Measurements from ENCODE around the gene LONRF2.
"Not testable (repeated sequence)": the region's sequence is repeated elsewhere in the genome, so short reads cannot be mapped to it uniquely, and the experiment has no call there.

The LONRF2 gene

DNA sequence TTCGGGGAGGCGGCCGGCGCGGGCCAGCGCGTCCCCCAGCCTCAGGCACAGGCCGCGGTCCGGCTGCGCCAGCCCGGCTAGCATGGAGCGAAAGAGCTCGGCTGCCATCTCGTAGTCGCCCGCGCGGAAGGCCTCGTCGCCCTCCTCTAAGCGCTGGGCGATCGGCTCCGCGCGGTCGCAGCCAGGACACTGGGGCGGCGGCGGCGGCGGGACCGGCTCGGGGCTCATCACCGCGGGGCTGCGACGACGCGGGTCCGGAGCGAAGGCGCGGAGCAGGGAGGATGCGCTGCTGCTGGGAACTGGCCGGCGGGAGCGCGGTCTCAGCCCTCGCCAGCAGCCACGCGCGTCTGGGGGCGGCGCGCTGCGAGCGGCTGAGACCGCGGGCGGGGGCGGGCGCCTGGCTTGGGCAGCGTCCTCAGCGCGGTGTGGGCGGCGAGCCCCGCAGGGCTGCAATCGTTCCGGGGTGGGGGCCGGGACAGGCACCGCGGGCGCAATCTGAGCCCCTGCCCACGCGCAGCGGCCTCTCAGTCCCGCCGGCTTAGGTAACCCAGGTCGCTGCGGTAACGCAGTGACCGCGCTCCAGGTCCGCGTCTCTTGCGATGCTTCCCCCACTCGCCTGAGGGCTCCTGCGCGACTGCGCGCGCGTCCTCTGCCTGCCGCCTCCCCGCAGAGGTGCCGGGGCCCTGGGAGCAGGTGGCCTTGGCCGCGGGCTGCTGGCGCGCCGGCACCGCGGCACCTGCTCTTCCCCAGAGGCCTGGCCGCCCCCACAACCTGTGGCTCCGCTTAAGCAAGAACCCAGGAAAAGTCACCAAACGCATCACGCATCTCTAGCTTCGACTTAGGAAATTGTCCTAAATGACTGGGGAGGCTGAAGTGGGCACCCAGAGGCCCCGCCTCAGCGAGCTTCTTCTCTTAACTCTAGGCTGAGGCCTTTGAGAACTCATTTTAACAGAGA, at the start of gene LONRF2:
LONRF2 (minus strand) TSS at position 636 of the 955 bp plus-strand sequence; CDS start at position 228, 408 bp downstream.
- no peak for DNase-seq (ENCODE audit: low read depth in 2 of 2)

DNA sequence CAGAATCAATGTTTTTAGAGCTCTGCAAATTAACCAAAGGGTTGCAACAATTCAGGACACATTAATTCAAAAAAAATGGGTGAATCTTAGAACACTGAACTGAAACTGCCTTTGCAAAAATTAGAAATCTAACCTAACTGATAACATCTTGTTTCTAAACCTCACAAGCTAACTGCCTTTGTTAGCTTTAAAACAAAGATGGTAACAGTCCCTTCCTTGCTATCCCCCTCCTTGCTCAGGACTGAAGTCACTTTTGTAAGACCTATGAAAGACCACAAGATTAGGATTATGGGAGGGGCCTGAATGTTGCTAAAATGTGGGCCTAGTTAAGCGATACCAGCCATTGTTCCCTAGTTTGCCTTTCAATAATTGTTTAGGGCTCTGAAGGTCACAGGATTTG, 44.9 kb upstream of the LONRF2 start:
- no peak for DNase-seq (ENCODE audit: low read depth in 2 of 2)

DNA sequence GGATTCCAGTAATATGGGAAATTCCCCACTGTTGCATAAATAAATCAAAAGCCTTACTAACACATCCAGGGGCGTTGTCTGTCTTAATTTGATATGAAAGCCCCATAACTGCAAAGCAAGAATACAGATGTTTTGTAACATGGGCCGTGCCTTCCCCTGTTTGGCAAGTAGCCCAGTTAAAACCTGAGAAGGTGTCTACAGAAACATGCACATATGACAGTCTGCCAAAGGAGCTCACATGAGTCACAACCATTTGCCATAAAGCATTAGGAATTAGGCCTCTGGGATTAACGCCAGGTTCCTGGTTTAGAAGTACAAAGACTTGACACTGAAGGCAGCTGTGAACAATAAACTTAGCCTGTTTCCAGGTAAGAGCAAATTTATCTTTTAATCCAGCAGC, 43.1 kb upstream of the LONRF2 start:
- no peak for DNase-seq (ENCODE audit: low read depth in 2 of 2)

DNA sequence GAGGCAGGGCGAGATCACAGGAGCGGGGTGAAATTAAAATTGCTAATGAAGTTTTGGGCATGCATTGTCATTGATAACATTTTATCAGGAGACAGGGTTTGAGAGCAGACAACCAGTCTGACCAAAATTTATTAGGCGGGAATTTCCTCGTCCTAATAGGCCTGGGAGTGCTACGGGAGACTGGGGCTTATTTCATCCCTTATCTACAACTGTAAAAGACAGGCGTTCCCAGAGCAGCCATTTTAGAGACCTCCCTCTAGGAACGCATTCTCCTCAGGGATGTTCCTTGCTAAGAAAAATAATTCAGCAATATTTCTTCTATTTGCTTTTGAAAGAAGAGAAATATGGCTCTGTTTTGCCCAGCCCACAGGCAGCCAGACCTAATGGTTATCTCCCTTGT, 40.0 kb upstream of the LONRF2 start:
- not testable (repeated sequence) for DNase-seq (ENCODE audit: low read depth in 2 of 2)

DNA sequence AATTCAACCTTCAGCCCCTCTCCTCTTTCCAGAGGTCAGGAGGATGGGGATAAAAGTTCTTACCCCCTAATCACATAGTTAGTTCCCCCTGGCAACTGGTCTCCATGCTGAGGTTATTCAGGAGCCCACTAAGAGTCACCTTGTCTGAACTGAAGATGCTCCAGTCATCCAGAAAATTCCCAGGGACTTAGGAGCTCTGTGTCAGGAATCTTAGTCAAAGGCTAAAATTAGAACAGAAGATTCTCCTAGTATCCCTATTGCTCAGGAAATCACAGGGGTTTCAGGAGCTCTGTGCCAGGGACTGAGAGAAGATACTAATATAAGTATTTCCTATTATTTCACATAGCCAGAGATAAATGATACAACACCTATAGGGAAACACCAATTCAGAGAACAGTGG, 37.3 kb upstream of the LONRF2 start:
- DNase-seq (ENCODE audit: low read depth in 2 of 2): no peak

DNA sequence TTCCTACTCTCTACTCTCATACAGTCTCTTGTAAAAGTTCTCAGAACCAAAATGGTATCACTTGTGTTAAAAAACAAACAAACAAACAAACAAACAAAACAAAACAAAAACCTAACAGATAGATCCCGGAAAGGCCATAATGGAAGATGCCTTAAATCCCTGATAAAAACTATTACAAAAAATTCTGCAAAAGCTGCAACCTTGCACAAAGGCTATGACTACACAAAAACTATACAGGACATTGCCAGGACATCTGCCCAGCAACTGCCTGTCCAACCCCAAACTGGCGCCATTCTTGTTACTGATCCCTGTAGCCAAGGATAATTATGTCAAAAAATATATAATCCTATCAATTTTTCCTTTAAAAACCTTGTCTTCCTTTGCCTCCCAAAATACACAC, 36.3 kb upstream of the LONRF2 start:
- no peak for DNase-seq (ENCODE audit: low read depth in 2 of 2)

DNA sequence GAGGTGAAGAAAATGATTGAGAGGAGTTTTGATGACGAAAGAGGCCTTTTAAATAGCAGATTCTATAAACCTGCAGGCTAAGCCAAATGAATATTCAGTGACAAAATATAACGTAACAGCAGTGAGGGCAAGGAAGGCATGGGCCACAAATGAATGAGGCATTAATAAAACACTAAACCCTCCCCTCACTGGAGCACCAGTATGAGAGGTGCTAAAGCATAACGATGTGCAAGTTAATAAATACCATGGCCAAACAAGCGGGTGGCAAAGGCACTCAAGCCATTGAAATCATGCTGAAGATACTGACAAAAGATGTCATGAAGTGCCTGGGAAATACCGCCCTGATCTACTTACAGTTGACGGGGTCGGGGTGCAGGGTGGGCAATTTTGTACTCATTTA, 30.2 kb upstream of the LONRF2 start:
- no peak for DNase-seq (ENCODE audit: low read depth in 2 of 2)

DNA sequence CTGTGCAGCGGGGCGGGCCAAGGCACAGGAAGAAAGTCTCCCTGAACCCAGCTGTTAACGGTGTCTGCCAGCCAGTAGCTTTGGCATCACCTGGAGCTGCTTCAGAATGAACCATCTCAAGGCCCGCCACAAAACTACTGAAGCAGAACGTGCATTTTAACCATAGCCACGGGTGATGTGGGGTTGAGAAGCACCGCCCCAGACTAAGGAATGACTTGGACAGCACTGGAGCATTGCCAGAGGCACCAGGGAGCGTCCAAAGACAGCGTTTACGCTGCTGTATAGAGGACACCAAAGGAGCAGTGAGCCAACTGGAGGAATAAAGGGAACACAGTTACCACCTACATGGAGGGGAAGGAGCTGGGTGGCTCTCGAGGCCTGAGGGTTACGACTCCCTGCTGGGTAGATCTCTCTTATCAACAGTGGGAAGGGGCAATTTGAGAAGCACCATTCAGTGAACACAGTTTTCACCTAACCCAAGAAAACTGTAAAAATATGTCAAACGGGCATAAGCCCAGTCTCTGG, 28.4 kb upstream of the LONRF2 start:
- DNase-seq (ENCODE audit: low read depth in 2 of 2): no peak

DNA sequence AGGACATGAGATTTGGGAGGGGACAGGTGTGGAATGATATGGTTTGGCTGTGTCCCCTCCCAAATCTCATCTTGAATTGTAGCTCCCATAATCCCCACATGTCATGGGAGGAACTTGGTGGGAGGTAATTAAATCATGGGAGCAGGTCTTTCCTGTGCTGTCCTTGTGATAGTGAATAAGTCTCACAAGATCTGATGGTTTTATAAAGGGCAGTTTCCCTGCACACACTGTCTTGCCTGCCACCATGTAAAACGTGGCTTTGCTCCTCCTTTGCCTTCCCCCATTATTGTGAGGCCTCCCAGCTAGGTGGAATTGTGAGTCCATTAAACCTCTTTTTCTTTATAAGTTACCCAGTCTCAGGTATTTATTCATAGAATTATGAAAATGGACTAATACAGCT, 22.8 kb upstream of the LONRF2 start:
- DNase-seq (ENCODE audit: low read depth in 2 of 2): not testable (repeated sequence)

DNA sequence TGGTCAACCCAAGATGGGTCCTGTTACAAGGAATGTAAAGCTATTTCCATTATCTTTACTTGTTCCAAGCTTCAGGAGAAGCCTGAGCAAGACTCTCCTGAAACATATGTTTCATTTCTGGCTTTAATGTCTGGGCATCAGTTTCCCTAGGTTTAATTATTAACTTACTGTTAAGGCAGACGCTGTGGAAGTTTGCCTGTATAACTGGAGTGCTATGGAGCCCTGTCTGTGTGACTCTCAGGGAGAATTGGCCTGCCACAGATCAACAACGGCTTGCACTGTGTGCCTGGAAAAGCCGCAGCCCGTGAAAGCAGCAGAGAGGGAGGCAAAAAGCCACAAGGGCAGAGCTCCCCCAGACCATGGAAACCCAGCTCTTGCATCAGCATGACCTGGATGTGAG, 22.1 kb upstream of the LONRF2 start:
- DNase-seq (ENCODE audit: low read depth in 2 of 2): no peak

DNA sequence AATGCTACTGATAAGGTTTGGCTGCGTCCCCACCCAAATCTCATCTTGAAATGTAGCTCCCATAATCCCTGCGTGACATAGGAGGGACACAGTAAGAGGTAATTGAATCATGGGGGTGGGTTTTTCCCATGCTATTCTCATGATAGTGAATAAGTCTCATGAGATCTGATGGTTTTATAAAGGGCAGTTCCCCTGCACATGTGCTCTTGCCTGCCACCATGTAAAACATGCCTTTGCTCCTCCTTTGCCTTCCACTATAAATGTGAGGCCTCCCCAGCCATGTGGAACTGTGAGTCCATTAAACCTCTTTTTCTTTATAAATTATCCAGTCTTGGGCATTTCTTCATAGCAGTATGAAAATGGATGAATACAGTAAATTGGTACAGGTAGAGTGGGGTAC, 20.2 kb upstream of the LONRF2 start:
- not testable (repeated sequence) for DNase-seq (ENCODE audit: low read depth in 2 of 2)

DNA sequence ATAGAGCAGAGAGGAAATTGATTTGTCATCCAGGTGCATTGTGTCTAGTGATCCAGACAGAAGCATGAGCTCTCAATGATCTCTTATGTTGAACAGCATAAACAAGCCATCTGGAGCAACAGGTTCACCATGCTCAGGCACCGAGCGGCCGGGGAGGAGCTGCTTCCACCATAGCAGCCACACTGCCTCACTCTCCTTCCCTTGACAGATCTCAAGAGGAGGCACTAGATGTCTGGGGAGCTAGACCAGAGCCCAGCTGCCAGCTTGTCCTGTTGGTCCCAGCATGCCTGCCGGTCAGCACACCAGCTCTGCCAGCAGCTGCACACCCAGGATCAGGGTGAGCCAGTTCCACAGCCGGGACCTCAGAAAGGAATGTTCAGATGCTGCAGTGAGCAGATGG, 17.5 kb upstream of the LONRF2 start:
- DNase-seq (ENCODE audit: low read depth in 2 of 2): no peak

DNA sequence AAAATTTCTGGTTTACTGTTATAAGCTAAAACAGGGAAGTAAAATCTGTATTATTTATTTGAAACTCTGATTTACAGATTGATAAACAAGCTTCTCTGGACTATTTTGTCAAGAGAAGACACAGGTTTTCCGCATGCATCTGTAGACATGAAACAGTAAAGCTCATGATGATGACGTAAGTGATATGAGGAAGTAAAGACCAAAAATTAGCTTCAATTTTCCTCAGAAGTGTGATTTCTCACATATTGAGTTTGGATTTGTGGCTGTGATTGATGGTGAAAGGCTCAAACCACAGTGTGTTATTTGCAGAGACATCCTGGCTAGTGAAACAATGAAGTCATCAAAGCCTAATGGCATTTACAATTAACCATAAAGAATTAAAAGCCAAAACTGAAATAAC, 12.6 kb upstream of the LONRF2 start:
- no peak for DNase-seq (ENCODE audit: low read depth in 2 of 2)

DNA sequence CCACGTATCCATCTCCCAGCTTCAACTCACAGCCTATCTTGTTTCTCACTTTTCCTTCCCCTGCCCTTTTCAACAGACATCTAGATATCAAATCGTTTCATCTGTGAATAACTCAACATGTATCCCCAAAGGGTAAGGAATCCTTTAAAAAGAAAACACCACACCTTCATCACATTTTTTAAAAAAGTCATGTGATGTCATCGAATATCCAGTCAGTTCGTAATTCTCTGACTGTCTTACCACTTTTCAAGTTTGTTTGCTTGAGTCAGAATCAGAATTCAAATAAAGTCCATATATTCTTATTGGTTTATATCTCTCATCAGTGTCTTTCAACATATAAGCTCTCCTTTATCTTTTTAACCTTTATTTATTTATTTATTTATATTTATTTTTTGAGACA, 5.4 kb upstream of the LONRF2 start:
- no peak for DNase-seq (ENCODE audit: low read depth in 2 of 2)

DNA sequence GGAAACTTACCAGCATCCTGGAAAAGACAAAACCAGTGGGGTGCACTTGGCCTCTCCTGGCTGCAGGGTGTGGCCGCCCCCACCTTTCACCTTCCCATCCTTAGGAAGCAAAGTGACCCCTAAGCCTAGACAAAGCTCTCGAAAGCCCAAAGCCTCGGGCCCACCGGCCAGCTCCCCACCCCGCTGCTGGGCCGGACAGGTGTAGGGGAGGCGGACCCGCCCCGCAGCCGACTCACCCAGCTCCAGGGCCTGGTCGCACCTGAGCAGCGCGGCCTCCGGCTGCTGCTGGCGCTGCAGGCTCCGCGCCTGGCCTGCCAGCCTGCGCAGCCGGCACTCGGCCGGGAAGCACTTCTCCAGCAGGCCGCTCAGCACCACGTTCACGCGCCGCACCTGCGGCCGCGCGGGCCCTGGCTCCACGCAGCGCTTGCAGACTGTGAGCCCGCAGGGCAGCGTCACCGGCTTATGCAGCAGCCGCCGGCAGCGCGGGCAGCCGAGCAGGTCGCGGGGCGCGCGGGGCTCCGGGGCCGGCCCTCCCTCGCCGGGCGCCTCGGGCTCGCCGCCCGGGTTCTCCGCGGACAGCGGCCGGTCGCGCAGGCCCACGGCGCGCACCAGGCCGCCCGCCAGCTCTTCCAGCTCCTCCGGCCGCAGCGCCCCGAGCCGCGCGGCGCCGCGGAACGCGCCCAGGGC, 979 bp downstream of the LONRF2 start:
- DNase-seq (ENCODE audit: low read depth in 2 of 2): no peak

DNA sequence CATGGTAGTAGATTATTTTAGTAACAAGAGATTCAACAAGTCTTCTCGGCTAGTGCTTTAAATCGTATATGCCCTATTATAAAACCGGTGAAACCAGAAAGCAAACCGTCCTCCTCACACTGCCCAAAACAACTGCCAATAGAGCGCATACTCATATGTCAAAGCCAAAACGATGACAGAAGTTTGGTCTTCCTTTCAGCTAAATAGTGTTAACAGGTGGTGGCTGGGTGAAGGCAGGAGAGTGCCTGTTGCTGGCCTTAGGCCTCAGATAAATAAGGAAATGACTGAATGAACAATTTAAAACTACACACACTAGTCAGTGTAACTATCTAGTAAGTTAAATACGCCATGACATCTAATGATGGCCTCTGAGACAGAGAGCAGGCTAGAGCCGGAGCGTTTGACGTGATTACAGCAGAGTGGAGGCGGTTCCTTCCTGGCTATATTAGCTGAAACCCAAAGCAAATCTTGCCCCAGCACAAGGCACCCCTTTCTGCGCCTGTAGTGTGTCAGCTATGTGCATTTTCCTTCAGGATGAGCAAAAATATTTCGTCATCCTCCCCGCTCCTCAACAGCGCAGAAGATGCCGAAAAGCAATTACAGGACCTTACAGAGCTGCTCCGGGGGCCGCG, 1.6 kb downstream of the LONRF2 start:
- DNase-seq (ENCODE audit: low read depth in 2 of 2): no peak

DNA sequence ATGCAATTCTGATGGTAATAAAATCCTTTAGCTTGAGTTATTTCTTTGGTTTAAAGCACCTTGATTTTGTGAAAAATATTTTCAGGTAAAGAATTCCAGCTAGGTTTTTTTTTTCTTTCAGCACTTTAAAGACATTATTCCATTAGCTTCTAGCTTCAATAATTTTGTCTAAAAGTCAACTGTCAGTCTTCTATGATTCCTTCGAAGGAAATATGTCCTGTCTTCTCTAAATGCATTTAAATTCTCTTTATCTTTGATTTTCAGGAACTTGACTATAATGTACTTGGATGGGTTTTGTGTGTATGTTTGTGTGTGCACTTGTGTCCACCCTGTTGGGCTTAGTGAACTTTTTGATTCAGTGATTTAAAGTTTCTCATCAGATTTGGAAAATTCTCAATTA, 4.7 kb downstream of the LONRF2 start:
- DNase-seq (ENCODE audit: low read depth in 2 of 2): no peak

DNA sequence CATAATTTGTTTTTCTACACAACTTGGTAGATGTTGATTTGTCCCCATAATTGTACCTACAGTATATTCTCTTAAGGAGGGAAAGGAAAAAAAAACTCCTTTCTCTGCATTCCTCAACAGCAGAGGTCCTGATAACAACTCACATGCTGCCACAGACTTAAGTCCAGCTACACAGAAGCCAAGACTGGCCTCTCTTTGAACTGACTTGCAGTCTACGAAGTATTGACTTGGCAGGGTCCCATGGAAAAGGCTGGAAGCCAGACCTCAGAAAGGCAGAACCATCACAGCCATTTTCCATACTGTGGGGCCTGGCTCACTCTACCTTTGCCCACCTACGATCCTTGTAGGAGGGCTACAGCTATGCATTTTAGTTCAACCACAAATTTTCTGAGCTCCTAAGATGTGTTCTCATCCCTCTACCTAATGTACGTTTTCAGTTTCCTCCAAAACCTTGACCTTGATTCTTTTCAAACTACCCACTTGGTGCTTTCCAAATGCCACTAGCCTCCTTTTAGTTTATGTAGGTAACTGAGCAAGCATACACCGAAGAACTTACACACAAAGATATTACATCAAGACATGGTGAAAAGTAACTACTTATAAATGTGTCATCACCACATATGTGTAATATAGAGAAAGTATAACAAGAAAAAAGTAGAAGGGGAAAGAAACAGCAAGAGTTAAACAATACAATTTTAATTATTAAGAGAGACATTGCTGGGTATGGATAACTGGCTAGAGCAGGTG, 12.2 kb downstream of the LONRF2 start:
- no peak for DNase-seq (ENCODE audit: low read depth in 2 of 2)

DNA sequence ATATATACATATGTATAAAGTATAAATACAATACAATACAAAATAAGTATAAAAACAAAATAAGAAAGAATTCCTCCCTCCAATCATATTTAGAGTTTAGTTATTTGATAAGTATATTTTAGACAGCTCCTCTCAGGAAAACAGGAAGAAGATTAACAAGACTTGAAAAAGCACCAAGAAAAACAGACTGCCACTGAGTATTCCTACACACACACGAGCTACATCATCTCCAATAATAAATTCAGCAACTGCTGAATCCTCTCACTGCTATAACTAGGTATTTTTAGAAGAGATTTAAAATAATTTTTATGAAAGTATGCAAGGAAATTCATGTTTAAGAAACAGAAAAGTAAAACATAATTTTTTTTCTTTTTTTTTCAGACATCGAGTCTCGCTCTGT, 13.0 kb downstream of the LONRF2 start:
- no peak for DNase-seq (ENCODE audit: low read depth in 2 of 2)

DNA sequence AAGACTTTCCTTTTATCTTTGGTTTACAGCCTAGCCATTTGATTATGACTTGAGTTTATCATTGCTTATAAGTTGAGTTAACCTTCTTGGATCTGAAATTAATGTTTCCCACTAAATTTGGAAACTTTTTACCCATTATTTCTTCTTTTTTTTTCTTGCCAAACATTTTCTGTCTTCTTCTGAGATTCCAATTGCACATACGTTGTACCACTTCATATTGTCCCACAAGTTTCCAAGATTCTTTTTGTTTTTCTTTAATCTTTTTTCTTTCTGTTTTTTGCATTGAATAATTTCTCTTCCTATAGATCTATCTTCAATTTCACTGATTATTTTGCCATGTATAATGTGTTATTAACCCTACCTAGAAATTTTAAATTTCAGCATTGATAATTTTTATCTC, 18.6 kb downstream of the LONRF2 start:
- DNase-seq (ENCODE audit: low read depth in 2 of 2): no peak

DNA sequence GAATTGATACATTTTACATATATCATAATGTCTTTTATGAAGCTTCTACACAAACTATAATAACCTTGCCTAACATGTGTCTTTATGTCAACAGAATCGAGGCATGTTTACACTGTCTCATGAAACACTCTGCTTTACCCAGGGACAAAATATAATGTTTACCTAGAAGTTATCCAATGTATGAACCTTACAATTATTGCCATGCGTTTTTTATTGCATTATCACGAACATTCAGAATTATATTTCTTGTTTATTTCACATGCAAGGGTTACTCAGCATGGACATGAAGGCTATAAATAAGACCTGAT, 19.8 kb downstream of the LONRF2 start:
- no peak for DNase-seq (ENCODE audit: low read depth in 2 of 2)
